NOMO-1 treated with dmso at 0.1 percent for 144 hours (cell line): ENCODE data around the gene TTC38.
"Not testable (repeated sequence)": the region's sequence is repeated elsewhere in the genome, so short reads cannot be mapped to it uniquely, and the experiment has no call there.

ENCODE experiments used
- DNase-seq: peaks from one replicate; lab custom pipeline; 2025; ENCODE audit not compliant: unreplicated experiment; lab: John Stamatoyannopoulos, UW

The TTC38 gene

GRCh38 chr22:46245511-46245910 lies 22.3 kb upstream of the TTC38 start:
- no peak for DNase-seq

- no peak for DNase-seq
These were observed 21.6 kb upstream of the TTC38 start for GRCh38 chr22:46246178-46246577.

DNA sequence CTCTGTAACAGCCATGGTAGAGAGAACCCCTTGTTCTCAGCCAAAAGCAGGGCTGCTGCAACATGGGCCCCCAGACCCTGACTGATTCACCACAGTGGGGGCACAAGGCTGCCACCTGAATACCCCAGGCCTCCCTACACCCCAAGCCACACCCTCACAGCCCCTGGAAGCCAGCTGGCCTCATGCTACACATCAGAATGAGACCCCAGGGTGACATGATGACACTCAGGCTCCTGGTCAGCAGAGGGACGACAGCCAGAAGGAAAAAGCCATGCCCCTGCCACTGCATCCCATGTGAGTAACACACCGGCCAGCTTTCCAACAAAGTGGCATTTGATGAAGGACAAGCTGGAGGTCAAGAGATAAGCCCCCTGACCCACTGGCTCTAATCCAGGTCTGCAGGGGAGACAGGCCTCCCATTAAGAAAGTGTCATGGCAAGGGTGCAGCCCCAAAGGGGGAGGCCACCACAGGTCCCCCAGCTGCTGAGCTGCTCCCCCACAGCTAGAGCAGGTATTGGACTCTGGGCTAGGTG lies 20.3 kb upstream of the TTC38 start:
- DNase-seq: no peak

DNA sequence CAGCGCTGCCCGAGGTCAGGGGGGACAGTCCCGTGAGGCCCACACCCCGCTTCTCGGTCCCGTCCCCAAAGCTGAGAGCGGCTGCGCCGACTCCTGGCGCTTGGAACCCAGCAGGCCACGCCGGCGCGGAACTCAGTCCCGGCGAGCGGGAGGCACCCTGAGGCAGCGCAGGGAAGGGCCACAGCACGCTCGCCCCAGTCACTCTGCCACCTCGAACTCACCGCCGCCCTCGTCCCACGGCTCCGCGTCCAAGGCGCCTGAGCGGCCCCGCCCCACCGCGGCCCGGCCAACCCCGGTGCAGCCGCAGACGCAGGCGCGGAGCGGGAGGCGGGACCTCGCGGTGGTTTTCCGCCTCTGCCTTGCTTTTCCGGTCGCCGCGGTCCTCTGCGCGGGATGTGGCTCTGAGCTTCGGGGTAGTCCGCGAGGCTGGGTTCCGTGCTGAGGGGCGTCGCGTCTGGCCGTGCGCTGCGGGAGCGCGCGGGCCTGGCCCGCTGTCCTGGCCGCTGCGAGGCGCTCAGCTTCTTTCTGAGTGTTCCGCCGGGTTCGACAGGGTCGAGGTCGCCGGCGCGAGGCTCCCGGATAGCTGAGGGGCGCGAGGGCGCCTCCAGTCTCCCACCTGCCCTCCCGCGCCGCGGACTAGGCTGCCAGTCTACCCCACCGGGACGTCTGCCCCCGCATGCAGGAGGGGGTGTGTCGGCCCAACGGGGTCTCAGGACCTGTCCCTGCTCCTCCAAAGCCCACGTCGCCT lies 17.6 kb upstream of the TTC38 start, which contains the start of gene CDPF1:
Gene CDPF1 (minus strand): TSS at position 259 of the 748 bp plus-strand sequence. CDS start 2,009 bp downstream, outside the sequence.
- peak; percentile 92 for DNase-seq

GRCh38 chr22:46250783-46251125 lies 17.1 kb upstream of the TTC38 start:
- DNase-seq: no peak

GRCh38 chr22:46251266-46251665 lies 16.5 kb upstream of the TTC38 start:
- DNase-seq: no peak

DNA sequence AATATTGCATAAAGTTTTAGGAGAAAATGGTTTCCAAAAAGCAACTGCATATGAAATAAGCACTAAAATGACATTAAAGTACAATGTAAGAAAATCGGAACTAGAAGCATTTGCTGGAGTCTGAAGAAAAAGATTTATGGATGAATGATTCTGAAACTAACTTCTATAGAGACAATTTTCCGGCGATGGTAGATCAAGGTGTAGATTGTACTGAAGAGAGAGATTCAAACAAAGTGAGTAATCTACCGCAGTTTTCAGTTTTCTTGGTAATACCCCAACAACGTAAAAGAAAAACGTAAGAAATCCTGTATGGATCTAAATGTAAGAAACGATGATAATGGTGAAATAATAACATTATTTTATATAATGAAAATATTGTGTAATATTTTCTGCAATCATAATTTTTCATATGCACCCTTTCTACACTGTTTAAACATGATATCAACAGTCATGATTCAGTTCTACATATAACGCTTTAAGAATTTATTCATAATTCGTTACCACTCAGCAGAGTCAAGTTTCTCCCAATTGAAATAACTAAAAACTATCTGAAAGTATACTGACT lies 15.9 kb upstream of the TTC38 start:
- DNase-seq: no peak

DNA sequence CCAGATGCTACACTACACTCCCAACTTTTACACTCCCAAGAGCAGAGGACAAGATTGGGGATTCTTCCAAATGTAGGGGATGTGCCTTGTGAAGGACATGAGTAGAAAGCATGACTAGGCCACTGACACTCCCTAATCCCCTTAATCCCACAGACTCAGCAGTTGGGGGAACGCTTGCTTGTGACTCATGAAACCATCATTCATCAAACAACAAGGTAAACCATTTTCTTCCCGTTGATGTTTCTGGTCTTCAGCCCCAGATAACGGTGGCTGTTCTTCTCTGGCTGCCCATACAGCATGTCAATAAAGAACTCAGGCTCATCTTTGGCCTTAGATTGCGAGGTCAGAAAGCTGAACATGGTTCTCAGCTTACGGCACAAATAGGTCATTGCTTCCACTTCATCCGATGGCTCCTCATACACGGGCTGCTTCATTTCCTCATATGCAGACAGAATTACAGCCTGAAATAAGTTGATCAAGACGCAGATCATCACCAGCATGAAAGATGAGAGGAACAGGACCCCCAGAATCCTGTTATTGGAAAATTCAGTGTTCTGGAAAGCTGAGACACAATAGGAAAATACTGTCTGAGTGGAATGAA lies 11.3 kb upstream of the TTC38 start:
- no peak for DNase-seq

DNA sequence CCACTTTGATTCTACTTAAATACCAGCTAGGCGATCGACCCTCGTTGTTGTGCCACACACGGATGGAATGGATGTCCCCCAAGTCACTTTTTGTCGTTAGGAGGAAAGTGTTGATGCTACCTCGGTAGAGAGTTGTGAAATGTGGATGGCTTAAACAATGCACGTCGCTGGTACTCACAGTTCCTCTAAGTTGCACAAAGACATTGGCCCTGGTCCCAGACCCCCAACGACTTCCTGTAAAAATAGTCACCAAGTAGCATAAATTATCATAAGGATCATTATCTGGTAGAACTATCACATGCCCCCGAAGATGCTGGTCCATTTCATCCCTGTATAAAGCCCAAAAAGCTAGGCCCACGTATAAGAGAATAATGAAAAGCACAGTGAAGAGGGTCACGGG lies 8.4 kb upstream of the TTC38 start:
- DNase-seq: peak; percentile 54

DNA sequence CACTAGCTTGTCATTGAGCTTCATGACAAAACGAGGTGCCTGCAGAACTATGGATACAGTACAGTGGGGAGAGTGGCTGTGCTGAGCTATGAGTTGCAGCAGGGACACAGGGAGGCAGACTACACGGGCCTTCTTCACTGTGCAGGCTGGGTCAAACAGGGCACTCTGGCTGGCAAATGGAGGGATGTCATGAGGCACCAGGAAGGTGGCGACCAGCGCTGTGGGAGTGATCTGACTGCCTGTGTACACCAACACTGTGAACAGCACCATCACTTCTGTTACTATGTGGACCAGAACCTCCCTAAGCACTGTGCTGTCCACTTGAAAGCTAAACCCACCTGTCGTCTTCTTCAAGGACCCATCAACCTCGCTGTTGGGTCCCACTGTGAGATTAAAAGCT lies 7.8 kb upstream of the TTC38 start:
- no peak for DNase-seq

GRCh38 chr22:46262449-46263215 lies 5.2 kb upstream of the TTC38 start:
- DNase-seq: no peak

DNA sequence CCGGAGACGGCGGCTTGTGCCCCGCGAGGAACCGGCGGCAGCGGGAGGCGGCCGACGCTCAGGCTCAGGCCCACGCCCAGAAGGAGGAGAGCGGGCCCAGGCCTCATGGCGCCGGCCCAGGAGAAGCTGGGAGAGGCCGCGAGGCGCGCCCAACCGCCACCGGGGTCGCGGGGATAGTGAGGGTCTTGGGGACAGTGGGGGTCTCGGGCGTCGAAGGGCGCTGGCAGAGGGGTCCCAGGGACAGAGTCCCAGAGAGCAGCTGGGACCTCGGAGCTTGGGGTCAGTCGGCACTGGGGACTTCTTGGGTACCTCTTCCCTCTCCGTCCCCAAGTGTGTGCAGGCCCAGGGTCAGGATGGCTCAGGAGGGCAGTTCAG lies 4.6 kb upstream of the TTC38 start, which contains the start of gene PKDREJ:
Gene PKDREJ (minus strand): TSS at position 128 of the 375 bp plus-strand sequence. CDS start 21 bp downstream, at position 107.
- DNase-seq: no peak

DNA sequence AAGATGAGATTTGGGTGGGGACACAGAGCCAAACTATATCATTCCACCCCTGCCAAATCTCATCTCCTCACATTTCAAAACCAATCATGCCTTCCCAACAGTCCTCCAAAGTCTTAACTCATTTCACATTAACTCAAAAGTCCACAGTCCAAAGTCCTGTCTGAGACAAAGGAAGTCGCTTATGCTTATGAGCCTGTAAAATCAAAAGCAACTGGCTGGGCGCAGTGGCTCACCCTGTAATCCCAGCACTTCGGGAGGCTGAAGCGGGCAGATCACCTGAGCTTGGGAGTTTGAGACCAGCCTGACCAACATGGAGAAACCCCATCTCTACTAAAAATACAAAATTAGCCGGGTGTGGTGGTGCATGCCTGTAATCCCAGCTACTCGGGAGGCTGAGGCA lies 3.3 kb upstream of the TTC38 start:
- not testable (repeated sequence) for DNase-seq

GRCh38 chr22:46265627-46266026 lies 2.2 kb upstream of the TTC38 start:
- DNase-seq: not testable (repeated sequence)

GRCh38 chr22:46269564-46269963 lies 1.8 kb downstream of the TTC38 start:
- no peak for DNase-seq

DNA sequence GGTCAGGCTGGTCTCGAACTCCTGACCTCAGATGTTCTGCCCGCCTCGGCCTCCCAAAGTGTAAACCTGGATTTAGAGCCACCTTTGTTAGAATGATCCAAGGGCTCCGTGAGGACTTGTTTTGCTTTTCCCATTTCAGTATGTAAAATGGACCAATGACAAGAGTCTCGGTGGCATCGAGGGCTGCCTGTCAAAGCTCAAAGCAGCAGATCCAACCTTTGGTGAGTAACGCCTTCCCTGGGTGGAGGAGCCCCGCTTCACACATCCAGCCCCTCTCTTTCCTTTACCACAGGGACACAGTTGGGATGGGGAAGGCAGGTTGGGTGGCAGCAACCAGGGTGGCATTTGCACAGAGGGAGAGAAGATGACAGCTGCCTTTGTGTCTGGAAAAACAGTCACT lies 4.4 kb downstream of the TTC38 start:
- DNase-seq: no peak

- no peak for DNase-seq
These were observed 5.1 kb downstream of the TTC38 start for GRCh38 chr22:46272762-46273431.

GRCh38 chr22:46273432-46274148 lies 5.8 kb downstream of the TTC38 start:
- DNase-seq: no peak

GRCh38 chr22:46274381-46274780 lies 6.6 kb downstream of the TTC38 start:
- no peak for DNase-seq

DNA sequence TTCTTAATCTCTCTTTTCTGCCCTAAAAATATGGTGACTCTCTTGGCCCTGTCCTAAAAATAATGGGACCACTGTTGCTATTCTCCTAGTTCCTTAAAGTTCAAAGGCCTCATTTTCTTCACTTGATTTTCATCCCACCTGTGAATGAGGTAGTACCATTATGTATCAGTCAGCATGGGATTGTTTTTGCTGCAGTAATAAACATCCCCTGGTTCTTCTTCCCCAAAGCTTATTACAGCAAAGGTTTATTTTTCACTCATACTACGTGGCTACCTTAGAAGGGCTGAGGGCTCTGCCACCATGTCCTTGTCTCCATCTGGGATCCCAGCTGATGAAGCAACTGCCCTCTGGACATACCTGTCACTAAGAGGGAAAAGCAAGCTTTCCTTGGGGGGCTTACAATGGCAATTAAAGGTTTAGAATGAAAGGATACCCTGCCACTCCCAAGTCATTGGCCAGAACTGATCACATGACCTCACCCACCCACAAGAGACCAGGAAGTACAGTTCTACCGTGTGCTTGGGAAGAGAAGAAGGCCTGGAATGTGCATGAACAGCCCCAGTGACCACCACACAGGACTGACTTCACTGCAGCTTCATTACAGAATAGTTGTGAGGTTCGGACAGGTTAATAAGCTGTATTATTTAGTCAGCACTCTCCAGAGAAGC lies 7.8 kb downstream of the TTC38 start:
- no peak for DNase-seq
